ENCODE data around the gene HSD11B2.
A peak's percentile ranks its signal among the peaks of the same experiment; 100 is the strongest.

The HSD11B2 gene

DNA sequence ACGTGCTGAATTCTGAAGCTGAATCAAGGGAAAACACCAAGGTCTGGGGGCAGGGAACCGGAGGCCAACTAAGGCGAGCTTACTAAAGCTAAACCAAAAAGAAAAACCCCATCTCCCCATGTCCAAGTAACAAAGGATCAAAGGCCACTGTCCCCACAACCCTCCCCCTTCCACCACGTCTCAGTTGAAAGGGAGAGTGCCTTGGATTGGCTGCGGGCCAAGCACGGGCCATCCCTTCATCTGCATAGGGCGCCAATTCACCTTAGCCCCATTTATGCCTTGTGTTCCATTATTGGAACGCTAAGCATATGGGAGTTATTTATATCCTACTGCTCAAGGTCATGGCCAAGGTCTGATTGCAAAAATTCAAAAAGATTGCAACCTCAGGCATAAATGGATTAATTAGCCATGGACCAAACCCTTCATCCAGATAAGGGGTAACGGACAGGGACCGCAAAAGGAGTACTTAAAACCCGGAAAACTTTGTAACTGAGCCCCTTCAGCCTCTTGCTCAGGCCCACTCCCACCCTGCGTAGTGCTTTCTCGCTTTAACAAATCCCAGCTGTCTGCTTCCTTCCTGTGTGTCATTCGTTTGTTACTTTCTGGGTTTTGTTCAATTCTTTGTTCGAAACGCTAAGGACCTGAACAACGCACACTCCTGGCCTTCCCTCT lies 50.8 kb downstream of the HSD11B2 start:
- peak; percentile 33 for DNase-seq

DNA sequence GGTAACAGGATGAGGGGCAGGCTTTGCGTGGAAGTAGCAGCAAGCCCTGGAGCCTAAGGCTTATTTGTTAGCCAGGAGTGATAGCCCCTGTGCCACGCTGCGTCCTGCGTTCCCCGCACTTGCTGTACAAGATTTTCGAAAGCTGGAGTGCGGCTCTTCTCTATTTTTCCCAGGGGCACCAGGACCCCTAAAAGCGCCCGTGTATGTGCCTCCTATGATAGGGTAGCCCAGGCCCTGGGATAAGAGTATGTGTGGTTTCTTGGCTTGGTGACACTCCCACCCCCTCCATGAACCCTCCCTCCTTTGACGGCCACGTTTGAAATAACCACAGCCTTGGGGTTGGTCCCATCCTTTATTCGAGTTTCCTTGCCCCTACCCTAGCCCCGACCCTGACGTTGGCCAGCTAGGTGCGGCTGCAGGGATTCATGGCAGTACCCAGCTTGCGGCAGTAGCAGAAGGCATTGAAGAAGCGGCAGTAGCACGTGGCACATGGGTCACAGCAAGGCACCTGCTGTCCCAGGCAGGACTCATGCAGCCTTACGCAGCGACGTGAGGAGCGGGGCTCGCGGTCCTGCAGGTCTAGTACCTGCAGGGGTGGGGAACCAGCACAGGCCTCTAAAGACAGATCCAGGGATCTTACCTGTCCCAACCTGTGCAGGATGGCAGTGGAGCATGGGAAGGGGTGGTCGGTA lies 51.5 kb downstream of the HSD11B2 start:
- DNase-seq, result no peak

DNA sequence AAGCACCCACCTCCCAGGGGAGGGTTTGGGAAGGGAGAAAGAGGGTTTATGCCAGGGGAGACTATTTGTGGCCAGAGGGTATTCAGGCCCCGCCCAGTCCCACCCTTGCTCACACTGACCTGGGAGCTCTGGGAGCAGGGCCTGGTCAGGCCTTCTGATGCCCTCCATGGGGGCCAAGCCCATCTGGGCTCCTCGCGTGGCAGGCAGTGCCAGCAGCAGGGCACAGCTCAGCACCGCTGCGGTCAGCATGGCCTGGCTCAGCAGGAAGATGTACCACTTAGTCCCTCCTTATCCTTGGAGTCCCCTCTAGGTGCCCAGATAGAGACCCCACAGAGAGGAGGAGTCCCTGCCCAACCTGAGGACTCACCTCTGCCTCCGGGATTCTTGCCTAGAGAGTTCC lies 52.2 kb downstream of the HSD11B2 start, which contains the start of gene AGRP:
TSS of gene AGRP (minus strand) at position 398 of the 400 bp plus-strand sequence. CDS start at position 249, 149 bp downstream.
- no peak for DNase-seq

DNA sequence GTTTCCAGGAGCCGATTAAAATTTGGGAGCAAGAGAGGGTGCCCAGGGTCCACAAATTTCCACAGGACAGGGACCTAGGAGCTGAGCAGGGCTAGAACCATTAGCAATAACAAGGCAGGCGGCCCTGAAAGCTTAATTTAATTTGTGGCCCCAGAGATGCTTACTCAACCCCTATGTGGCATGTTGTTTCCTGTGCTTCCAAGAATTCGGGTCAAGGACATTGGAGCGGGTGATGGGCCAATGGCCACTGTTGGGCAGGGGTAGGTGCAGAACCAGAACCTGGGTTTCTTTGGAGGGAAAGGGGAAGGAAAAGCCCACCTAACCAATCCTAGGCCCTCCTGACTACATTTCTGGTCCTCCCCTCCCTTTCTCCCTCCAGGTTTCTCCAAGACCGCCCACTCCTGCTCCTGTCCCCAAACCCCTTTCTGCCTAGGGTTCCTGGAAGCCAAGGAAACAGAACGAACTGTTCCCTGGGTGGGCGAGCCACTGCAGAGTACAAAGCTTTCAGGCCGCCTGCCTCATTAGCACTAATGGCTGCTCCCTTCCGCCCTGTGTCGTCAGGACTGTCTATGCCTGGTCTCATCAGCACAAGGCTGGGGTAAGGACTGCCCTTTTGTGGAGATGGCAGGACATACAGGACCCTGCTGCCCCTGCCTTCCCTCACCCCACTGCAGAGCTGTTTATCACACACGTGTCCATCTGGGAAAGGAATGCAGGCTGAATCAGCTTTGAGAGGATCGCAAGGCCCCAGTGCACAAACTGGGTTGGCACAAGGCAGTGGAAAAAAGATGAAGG lies 53.0 kb downstream of the HSD11B2 start:
- no peak for DNase-seq

DNA sequence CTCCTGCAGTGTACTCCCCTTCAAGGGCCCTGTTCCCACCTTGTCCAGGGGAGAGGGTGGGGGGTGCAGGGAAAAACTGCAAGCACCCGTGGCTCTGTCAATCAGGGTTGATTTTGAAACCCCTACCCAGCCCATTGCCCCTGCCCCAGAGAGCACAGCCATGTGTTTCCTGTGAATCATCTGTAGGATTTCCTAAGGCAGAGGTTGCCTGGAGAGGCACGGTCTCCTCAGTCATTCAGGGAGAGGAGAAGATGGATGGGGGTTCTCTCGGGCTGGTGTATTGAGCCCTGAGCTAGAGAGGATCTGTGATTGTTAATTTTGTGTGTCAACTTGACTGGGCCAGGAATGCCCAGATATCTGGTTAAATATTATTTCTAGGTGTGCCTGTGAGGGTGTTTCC lies 55.9 kb downstream of the HSD11B2 start:
- DNase-seq, result peak; percentile 64
